GM12875 (cell line): ENCODE results near the gene METTL21A.

Source experiments
- H3K4me3 ChIP-seq: one replicate; pipeline ENCODE4 v1.5.1; 2011; ENCODE audit warnings: low read depth, low read length, control low read depth
- TF ChIP-seq, protein P1 (sequence below): IDR thresholded peaks from 2 replicates; pipeline ENCODE4 v1.5.1; 2011; ENCODE audit warnings: low read depth, mild to moderate bottlenecking, control low read depth, inconsistent platforms, low read length, moderate library complexity, borderline replicate concordance; ENCODE audit not compliant: insufficient read depth

METTL21A gene

DNA sequence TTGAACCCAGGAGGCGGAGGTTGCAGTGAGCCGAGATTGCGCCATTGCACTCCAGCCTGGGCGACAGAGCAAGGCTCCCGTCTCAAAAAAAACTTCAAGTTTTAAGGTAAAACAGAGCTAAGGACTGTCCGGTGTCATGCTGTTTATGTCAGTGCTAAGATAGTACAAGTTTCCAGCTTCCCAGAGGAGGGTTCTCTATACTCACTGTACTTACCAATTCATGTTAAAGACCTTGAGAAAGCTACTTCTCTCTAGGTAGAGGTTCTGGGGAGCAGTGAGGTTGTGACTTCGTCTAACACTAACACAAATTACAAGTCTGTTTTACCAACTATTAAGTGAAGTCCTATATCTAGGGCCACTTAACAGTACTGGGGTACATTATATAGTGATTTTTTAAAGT, 18.8 kb downstream of the METTL21A start:
- no peak overlapping the region for H3K4me3 ChIP-seq
- TF ChIP-seq, protein P1, sequence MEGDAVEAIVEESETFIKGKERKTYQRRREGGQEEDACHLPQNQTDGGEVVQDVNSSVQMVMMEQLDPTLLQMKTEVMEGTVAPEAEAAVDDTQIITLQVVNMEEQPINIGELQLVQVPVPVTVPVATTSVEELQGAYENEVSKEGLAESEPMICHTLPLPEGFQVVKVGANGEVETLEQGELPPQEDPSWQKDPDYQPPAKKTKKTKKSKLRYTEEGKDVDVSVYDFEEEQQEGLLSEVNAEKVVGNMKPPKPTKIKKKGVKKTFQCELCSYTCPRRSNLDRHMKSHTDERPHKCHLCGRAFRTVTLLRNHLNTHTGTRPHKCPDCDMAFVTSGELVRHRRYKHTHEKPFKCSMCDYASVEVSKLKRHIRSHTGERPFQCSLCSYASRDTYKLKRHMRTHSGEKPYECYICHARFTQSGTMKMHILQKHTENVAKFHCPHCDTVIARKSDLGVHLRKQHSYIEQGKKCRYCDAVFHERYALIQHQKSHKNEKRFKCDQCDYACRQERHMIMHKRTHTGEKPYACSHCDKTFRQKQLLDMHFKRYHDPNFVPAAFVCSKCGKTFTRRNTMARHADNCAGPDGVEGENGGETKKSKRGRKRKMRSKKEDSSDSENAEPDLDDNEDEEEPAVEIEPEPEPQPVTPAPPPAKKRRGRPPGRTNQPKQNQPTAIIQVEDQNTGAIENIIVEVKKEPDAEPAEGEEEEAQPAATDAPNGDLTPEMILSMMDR, result no peak

DNA sequence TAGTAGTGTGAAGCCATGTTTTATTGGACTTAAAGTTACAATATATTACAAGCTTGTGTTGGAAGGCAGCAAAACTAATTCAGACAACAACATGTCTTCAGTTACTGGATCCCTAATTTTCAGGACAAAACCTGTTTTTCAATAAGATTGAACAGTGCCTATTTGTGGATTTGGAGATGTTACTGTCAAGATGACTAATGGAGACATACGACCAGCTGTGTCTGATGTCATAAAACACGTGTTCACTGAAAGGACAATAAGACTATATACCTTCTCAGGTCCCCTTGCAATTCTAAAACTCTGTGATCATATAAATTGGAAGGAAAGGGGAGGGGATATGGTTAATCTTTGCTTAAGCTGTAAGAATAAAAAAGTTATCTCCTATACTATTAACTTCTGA, 21.7 kb downstream of the METTL21A start:
- TF ChIP-seq, protein P1, result no peak
- H3K4me3 ChIP-seq, result no peak overlapping the region

DNA sequence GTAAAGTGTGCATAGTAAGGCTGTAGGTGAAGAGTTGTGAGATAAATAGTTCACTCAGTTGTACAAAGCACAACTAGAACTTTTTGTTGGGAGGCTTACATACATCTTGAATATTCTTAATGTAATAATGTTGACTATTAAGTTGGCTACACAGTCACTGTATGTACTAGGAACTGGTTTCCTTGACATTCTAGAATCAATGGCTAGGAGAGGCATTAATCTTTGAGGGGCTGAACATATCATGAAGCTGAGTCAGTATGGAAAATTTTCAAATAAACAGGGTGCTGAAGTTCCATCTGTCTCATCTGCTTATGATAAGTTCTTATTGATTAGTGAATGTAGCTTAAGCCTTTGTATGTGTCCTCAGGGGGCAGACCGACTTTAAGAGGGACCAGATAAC, 23.4 kb downstream of the METTL21A start:
- TF ChIP-seq, protein P1, result no peak
- H3K4me3 ChIP-seq, result no peak overlapping the region

DNA sequence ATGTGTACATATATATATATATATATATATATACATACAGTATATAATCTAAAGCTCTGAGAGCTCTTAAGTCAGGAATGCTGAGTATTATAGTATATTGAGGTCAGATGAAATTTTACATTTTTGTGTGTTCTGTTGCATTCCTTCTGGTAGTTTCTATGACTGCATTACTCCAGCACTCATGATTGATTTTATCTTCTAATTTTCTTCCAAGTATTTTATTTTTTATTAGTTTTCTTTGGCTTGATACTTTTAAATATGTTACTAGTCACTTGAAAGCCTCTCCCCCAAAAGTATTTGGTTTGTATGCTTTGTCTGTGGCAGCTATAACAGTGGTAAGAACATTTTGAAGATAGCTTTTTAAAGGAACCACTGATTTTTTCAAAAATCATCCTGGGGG, 25.0 kb downstream of the METTL21A start:
- TF ChIP-seq, protein P1, result no peak
- H3K4me3 ChIP-seq, result no peak overlapping the region

DNA sequence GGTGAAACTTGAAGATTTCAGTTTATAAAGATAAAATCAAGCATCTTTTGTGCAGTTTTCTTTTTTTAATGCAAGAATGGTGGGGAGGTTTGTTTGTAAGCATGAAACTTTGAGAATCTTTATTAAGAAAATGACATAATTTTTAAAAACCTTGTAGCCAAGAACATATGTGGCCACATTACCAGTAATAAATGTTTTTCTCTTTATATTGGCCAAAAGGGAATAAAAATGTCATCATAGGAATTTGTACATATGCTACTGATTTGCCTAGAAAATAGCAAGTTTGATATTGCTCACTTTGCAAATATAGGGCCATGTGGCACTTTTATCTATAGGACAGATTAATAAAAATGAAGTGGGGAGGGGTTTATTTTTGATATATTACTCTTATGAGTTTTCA, 25.6 kb downstream of the METTL21A start:
- TF ChIP-seq, protein P1, result no peak
- H3K4me3 ChIP-seq, result no peak overlapping the region

DNA sequence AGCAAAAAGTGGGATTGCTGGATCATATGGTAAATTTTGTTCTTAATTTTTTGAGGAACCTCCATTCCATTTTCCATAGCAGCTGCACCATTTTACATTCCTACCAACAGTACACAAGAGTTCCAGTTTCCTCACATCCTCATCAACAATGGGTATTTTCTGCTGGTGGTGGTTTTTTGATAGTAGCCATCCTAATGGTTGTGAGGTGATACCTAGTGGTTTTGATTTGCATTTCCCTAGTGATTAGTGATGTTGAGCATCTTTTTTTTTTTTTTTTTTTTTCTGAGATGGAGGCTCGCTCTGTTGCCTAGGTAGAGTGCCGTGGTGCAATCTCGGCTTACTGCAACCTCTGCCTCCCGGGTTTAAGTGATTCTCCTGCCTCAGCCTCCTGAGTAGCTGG, 30.5 kb downstream of the METTL21A start:
- no peak overlapping the region for H3K4me3 ChIP-seq
- TF ChIP-seq, protein P1, result no peak

DNA sequence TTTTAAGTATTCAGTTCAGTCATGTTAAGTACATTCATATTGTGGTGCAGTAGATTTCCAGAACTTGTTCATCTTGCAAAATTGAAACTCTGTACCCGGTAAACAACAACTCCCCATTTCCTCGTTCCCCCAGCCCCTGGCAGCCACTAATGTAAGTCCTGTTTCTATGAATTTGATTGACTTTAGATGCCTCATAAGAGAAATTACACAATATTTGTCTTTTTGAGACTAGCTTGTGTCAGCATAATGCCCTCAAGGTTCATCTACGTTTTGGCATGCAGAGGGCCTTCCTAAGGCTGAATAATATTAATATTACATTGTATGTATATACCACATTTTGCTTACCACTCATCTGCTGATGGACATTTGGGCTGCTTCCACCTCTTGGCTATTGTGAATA, 30.9 kb downstream of the METTL21A start:
- TF ChIP-seq, protein P1, result no peak
- H3K4me3 ChIP-seq, result no peak overlapping the region
